ENCODE measurements around the gene PGR.

DNA sequence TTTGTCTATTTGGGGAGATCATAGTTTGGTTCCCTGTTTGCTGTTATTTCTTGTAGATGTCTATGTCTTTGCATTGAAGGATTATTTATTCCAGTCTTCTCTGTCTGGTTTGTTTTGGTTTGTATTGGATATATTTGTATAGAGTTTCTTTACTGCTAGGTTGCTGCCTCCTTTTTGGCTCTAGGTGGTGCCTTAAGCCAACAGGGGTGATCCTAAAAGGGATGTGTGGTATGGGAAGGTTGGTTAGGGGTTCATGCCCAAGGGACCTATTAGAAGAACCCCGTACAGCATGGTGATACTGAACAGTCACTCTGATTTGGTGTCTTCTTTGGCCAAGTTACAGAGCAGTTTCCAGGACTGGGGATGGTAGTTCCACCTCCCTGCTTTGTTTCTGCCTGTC, 36.4 kb upstream of the PGR start:
- TF ChIP-seq, protein P1, sequence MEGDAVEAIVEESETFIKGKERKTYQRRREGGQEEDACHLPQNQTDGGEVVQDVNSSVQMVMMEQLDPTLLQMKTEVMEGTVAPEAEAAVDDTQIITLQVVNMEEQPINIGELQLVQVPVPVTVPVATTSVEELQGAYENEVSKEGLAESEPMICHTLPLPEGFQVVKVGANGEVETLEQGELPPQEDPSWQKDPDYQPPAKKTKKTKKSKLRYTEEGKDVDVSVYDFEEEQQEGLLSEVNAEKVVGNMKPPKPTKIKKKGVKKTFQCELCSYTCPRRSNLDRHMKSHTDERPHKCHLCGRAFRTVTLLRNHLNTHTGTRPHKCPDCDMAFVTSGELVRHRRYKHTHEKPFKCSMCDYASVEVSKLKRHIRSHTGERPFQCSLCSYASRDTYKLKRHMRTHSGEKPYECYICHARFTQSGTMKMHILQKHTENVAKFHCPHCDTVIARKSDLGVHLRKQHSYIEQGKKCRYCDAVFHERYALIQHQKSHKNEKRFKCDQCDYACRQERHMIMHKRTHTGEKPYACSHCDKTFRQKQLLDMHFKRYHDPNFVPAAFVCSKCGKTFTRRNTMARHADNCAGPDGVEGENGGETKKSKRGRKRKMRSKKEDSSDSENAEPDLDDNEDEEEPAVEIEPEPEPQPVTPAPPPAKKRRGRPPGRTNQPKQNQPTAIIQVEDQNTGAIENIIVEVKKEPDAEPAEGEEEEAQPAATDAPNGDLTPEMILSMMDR (optimal IDR thresholded peaks at IDR 0.05 in 1 of 3, IDR thresholded peaks at IDR 0.05 in 1 of 3, conservative IDR thresholded peaks at IDR 0.05 in 1 of 3; ENCODE audit: extremely low read depth in 1 of 3, insufficient read depth in 2 of 3, low read length in 3 of 3): no peak
- no peak for TF ChIP-seq EZH2 (IDR thresholded peaks at IDR 0.05; ENCODE audit: low read length)
